ENCODE results near the gene MACROD2. TPM values are rescaled to one million over a fixed set of nuclear protein-coding genes. Genes with fewer than 3 reads are reported as not detected.
A peak's percentile ranks its signal among the peaks of the same experiment; 100 is the strongest.

Gene MACROD2
- polyA plus RNA-seq, 2 of the 4 experiments (the other 2 are of a cell fraction), result 0.96 to 1.3 TPM

DNA sequence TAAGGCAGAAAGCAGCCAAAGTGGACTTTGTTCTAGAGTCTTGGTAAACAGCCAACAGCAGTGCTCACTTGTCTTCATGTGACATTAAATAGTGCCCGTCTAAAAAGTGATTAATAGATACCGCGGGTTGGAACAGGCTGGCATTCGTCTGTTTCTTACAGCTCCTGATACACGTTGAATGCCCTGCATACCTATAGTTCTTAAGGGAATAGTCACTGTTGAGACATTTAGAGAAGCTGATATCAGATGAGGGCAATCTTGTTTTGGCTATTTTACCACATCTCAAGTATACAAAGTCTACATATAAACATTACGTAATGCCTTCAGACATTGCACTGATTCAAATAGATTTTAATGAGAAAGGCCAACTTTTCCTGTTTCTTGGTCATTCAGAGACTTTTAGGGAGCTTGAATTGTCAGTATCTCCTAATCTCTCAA lies 717.0 kb downstream of the MACROD2 start:
- H3K9me3 ChIP-seq, result 0 out of 3 replicates have a peak, but pooled peaks cover 2% of the 10 kb centered on the region
- peak; percentile 62 to 90 for DNase-seq (ENCODE audit: low read depth in 1 of 2, low spot score in 1 of 2)
- peak overlapping the region; percentile 55 to 71 for H3K27ac ChIP-seq
- ATAC-seq, result peak; percentile 97 to 98
- FAIRE-seq, result peak; percentile 99
- peak overlapping the region; percentile 55 for H3K4me2 ChIP-seq
- CTCF ChIA-PET, result interaction anchor here (0.6 to 1.0 kb wide), 2 partner anchors 374 to 666 kb away, joined by 3 read pairs; no protein-coding TSS in a partner anchor
- H3K4me1 ChIP-seq, result peaks cover 73% of the 10 kb centered on the region
- H3K4me3 ChIP-seq, result no peak overlapping the region
- POLR2A ChIA-PET, result interaction anchor here (0.6 to 1.0 kb wide), 2 partner anchors 375 to 569 kb away, joined by 3 to 6 read pairs; partner anchors contain the start of gene FLRT3
- WGBS (ENCODE audit: missing lambda C conversion rate), result 3% methylated on average over 6 of the region's 6 CpGs
- TF ChIP-seq, protein P1, sequence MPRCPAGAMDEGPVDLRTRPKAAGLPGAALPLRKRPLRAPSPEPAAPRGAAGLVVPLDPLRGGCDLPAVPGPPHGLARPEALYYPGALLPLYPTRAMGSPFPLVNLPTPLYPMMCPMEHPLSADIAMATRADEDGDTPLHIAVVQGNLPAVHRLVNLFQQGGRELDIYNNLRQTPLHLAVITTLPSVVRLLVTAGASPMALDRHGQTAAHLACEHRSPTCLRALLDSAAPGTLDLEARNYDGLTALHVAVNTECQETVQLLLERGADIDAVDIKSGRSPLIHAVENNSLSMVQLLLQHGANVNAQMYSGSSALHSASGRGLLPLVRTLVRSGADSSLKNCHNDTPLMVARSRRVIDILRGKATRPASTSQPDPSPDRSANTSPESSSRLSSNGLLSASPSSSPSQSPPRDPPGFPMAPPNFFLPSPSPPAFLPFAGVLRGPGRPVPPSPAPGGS (IDR thresholded peaks at IDR 0.05), result peak; percentile 84; the same call in 1 of the 3 replicates
- TF ChIP-seq POLR2AphosphoS2 (conservative IDR thresholded peaks at IDR 0.05; ENCODE audit: low read length) (no peak), KDM5A (IDR thresholded peaks at IDR 0.05) (no peak), HOXA7 (CRISPR knock-in tag; IDR thresholded peaks at IDR 0.05) (no peak), HDAC2 (IDR thresholded peaks at IDR 0.05) (no peak), PHF8 (IDR thresholded peaks at IDR 0.05; ENCODE audit: borderline replicate concordance, low read depth) (no peak), BHLHE40 (IDR thresholded peaks at IDR 0.05; ENCODE audit: low read depth, low read length) (no peak), RFX5 (IDR thresholded peaks at IDR 0.05) (0 out of 2 replicates have a peak, but pooled peaks have one; percentile 15), FOSB (CRISPR knock-in tag; IDR thresholded peaks at IDR 0.05) (no peak), E2F6 (IDR thresholded peaks at IDR 0.05; ENCODE audit: borderline replicate concordance, low read depth) (no peak), NPAS2 (CRISPR knock-in tag; IDR thresholded peaks at IDR 0.05; ENCODE audit: borderline replicate concordance) (no peak), NR3C1 (IDR thresholded peaks at IDR 0.05) (no peak), CEBPB (IDR thresholded peaks at IDR 0.05) (peak; percentile 89 to 90), CBX8 (IDR thresholded peaks at IDR 0.05) (no peak), ESRRA (IDR thresholded peaks at IDR 0.05; ENCODE audit: borderline replicate concordance, low read length) (no peak), RNF2 (IDR thresholded peaks at IDR 0.05; ENCODE audit: borderline replicate concordance, low read depth) (no peak), ZSCAN20 (CRISPR knock-in tag; IDR thresholded peaks at IDR 0.05) (no peak), CHD2 (IDR thresholded peaks at IDR 0.05; ENCODE audit: low read length, partially characterized antibody) (no peak), EHMT2 (IDR thresholded peaks at IDR 0.05; ENCODE audit: low read depth) (no peak), SREBF2 (IDR thresholded peaks at IDR 0.05) (no peak), HES2 (IDR thresholded peaks at IDR 0.05) (peak; percentile 73), HOXB13 (CRISPR knock-in tag; IDR thresholded peaks at IDR 0.05; ENCODE audit: low read depth) (no peak), CHD4 (IDR thresholded peaks at IDR 0.05; ENCODE audit: borderline replicate concordance) (no peak), ZC3H11A (IDR thresholded peaks at IDR 0.05) (no peak), JUNB (IDR thresholded peaks at IDR 0.05) (peak; percentile 94), MAZ (IDR thresholded peaks at IDR 0.05; ENCODE audit: borderline replicate concordance, low read depth, low read length) (no peak), MAFK (IDR thresholded peaks at IDR 0.05; ENCODE audit: partially characterized antibody) (no peak), HMGXB4 (CRISPR knock-in tag; IDR thresholded peaks at IDR 0.05; ENCODE audit: borderline replicate concordance) (no peak), TFCP2L1 (CRISPR knock-in tag; IDR thresholded peaks at IDR 0.05) (no peak), HOXB5 (CRISPR knock-in tag; IDR thresholded peaks at IDR 0.05) (peak; percentile 89), CBX2 (IDR thresholded peaks at IDR 0.05; ENCODE audit: borderline replicate concordance, low read depth) (no peak), POLR2A (IDR thresholded peaks at IDR 0.05; ENCODE audit: low read length) (no peak), FOXS1 (CRISPR knock-in tag; IDR thresholded peaks at IDR 0.05) (no peak), MYC (IDR thresholded peaks at IDR 0.05; ENCODE audit: borderline replicate concordance, low read length) (no peak)
- TF ChIP-seq, protein P2, sequence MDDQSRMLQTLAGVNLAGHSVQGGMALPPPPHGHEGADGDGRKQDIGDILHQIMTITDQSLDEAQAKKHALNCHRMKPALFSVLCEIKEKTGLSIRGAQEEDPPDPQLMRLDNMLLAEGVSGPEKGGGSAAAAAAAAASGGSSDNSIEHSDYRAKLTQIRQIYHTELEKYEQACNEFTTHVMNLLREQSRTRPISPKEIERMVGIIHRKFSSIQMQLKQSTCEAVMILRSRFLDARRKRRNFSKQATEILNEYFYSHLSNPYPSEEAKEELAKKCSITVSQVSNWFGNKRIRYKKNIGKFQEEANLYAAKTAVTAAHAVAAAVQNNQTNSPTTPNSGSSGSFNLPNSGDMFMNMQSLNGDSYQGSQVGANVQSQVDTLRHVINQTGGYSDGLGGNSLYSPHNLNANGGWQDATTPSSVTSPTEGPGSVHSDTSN (IDR thresholded peaks at IDR 0.05), result no peak
- TF ChIP-seq, protein P3, sequence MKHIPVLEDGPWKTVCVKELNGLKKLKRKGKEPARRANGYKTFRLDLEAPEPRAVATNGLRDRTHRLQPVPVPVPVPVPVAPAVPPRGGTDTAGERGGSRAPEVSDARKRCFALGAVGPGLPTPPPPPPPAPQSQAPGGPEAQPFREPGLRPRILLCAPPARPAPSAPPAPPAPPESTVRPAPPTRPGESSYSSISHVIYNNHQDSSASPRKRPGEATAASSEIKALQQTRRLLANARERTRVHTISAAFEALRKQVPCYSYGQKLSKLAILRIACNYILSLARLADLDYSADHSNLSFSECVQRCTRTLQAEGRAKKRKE (CRISPR knock-in tag; IDR thresholded peaks at IDR 0.05; ENCODE audit: low read depth), result no peak
- TF ChIP-seq, protein P4, sequence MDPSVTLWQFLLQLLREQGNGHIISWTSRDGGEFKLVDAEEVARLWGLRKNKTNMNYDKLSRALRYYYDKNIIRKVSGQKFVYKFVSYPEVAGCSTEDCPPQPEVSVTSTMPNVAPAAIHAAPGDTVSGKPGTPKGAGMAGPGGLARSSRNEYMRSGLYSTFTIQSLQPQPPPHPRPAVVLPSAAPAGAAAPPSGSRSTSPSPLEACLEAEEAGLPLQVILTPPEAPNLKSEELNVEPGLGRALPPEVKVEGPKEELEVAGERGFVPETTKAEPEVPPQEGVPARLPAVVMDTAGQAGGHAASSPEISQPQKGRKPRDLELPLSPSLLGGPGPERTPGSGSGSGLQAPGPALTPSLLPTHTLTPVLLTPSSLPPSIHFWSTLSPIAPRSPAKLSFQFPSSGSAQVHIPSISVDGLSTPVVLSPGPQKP (IDR thresholded peaks at IDR 0.05; ENCODE audit: low read depth, low read length), result no peak

All from A549 (cell line).